ENCODE data around the gene TMEM203.
A peak's percentile ranks its signal among the peaks of the same experiment; 100 is the strongest.

TMEM203 gene

GRCh38 chr9:137193771-137194170 lies 11.7 kb downstream of the TMEM203 start:
- DNase-seq = no peak

GRCh38 chr9:137192859-137193258 lies 12.6 kb downstream of the TMEM203 start:
- no peak for DNase-seq

GRCh38 chr9:137192448-137192780 lies 13.0 kb downstream of the TMEM203 start:
- no peak for DNase-seq

- DNase-seq = no peak
Observed at GRCh38 chr9:137191691-137192447, 13.6 kb downstream of the TMEM203 start.

- DNase-seq = no peak
Observed at GRCh38 chr9:137191245-137191644, 14.2 kb downstream of the TMEM203 start.

- DNase-seq = no peak
Observed at GRCh38 chr9:137190315-137190856, 15.1 kb downstream of the TMEM203 start.

- DNase-seq = no peak
Observed at GRCh38 chr9:137189297-137190295, 15.9 kb downstream of the TMEM203 start.

- DNase-seq = peak; percentile 94
Observed at GRCh38 chr9:137188490-137189296, 16.8 kb downstream of the TMEM203 start, which contains the start of the genes ANAPC2 and SSNA1. ANAPC2 (minus strand) TSS chr9:137188560; CDS start chr9:137188532, 28 bp downstream. SSNA1 (plus strand) TSS chr9:137188676; CDS start chr9:137188727, 51 bp downstream.

- DNase-seq = no peak
Observed at GRCh38 chr9:137188086-137188489, 17.4 kb downstream of the TMEM203 start.

GRCh38 chr9:137187386-137187785 lies 18.1 kb downstream of the TMEM203 start:
- no peak for DNase-seq

- DNase-seq = no peak
Observed at GRCh38 chr9:137186385-137186784, 19.1 kb downstream of the TMEM203 start.

- no peak for DNase-seq
Observed at GRCh38 chr9:137185921-137186320, 19.5 kb downstream of the TMEM203 start.

GRCh38 chr9:137184881-137185660 lies 20.4 kb downstream of the TMEM203 start:
- no peak for DNase-seq

GRCh38 chr9:137183980-137184595 lies 21.4 kb downstream of the TMEM203 start:
- no peak for DNase-seq

- DNase-seq = no peak
Observed at GRCh38 chr9:137182836-137183235, 22.6 kb downstream of the TMEM203 start.

- DNase-seq = no peak
Observed at GRCh38 chr9:137181680-137182079, 23.8 kb downstream of the TMEM203 start.

- no peak for DNase-seq
Observed at GRCh38 chr9:137180491-137180890, 25.0 kb downstream of the TMEM203 start.

- no peak for DNase-seq
Observed at GRCh38 chr9:137179761-137180160, 25.7 kb downstream of the TMEM203 start.

GRCh38 chr9:137178939-137179630 lies 26.4 kb downstream of the TMEM203 start:
- no peak for DNase-seq

- DNase-seq = no peak
Observed at GRCh38 chr9:137178201-137178938, 27.1 kb downstream of the TMEM203 start.

All from stimulated activated CD4-positive, alpha-beta T cell treated with anti-CD3 and anti-CD28 coated beads, Interleukin-12 subunit alpha, Interleukin-12 subunit beta, amount 100 ng/mL, for 4 hours (primary cell).